ENCODE measurements around the gene GRK5.
"Not testable (repeated sequence)": the region's sequence is repeated elsewhere in the genome, so short reads cannot be mapped to it uniquely, and the experiment has no call there.

Gene GRK5

GRCh38 chr10:119449760-119450461 lies 242.5 kb downstream of the GRK5 start:
- no peak for DNase-seq

GRCh38 chr10:119450606-119451299 lies 243.4 kb downstream of the GRK5 start:
- DNase-seq: no peak

DNA sequence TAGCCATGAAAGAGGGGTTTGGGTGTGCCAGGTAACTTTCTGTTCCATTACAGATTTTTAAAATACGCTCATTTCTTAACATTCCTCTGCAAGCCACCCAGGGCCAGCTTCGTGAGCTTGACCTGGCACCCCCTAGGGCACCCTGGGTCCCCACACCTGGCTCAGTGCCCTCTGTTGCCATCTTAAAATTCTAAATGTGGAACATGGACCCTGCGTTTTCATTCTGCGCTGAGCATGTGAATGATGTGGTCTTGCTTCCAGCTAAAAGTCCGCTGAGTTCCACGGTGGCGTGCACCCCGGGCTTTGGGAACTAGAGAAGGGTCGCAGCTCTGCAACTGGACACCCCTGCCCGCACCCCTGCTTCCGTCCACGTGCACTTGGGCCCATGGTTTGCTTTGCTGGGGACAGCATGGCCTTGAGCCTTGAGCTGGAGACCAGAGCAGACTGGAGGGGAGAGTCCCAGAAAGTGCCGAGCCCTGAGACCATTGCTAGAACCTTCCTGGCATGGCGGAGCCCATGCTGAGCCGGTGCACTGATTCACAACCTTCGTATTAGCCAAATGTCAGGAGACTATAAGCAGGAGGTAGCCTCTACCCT lies 244.0 kb downstream of the GRK5 start:
- DNase-seq: no peak

DNA sequence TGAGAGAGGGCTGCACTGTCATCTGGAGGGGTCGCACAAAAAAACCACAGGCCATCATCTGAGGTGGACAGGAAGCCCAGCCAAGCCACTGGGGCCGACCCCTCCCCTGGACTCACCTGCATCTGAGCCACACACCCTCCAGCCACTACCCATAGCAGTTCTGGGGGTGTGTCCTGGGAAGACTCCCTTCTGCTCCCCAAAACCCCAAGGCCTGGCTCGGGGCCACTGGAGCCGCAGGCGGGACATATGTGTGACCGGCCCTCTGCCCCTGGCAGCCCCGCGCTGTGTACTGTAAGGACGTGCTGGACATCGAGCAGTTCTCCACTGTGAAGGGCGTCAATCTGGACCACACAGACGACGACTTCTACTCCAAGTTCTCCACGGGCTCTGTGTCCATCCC lies 245.0 kb downstream of the GRK5 start:
- no peak for DNase-seq

DNA sequence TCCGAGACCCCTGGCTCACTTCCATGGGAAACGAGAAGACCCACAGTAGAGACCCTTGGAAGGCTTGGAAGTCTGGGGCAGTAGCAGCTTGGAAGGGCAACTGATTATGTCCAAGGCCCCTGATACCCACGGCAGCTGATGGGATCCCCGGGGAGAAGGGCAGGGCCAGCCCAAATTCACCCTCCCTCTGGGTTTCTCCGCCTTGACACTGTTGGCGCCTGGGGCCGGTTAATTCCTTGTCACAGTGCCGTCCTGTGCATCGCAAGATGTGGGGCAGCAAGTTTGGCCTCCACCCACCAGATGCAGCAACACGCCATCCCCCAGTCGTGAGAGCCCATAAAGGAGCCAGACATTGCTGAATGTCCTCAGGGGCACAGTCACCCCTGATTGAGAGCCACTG lies 245.9 kb downstream of the GRK5 start:
- no peak for DNase-seq

GRCh38 chr10:119454316-119454715 lies 246.9 kb downstream of the GRK5 start:
- DNase-seq: no peak

- DNase-seq: no peak
Observed at GRCh38 chr10:119454990-119455389, 247.6 kb downstream of the GRK5 start.

- DNase-seq: no peak
Observed at GRCh38 chr10:119455609-119456434, 248.5 kb downstream of the GRK5 start.

DNA sequence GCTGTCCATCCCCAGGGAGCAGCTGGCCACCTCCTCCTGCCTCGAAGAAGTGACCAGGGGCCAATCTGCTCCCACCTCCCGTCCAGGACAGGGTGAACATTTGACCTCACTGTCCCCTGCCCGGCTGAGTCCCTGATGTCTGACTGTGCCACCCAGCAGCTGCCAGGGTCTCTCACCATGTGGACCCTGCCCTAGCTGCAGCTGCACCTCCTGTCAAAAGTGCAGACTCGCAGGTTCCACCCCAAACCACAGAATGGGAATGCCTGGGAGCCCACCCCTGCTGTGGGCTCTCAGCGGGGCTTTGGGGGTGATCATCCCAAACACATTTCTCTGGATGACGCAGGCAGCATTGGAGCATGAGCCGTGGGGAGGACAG lies 249.1 kb downstream of the GRK5 start:
- no peak for DNase-seq

- no peak for DNase-seq
Observed at GRCh38 chr10:119457966-119458766, 250.8 kb downstream of the GRK5 start.

DNA sequence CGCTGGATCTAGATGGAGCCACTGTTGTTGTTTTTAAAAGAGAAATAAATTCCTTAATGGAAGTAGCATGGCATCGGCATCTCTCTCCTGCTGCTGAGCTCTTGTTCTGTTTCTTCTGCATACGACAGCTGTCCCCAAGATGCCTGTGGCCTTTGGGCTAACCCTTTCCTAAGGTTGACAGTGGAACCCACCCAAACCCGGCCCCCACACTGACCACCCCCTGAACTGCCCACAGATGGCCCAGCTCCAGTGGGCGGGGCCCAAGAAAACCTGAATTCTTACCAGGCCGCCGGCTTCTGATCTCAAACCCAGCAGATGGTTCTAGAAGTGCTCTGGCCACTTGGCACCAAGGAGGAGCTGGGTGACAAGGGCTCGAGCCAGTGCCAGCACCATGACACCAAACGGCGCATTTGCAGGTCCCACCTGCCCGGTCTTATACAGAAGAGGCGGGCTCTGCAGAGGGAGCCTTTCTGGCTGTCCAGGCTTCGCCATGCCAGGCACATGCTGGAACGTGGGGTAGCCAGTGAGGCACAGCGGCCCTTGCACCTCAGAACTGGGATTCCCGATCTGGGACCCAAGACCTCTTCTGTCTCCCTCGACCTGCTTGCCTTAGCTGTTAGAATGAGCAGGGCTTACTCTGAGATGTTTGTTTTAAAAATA lies 252.4 kb downstream of the GRK5 start:
- DNase-seq: no peak

- DNase-seq: no peak
Observed at GRCh38 chr10:119460369-119461195, 253.2 kb downstream of the GRK5 start.

GRCh38 chr10:119461380-119461779 lies 254.0 kb downstream of the GRK5 start:
- no peak for DNase-seq

DNA sequence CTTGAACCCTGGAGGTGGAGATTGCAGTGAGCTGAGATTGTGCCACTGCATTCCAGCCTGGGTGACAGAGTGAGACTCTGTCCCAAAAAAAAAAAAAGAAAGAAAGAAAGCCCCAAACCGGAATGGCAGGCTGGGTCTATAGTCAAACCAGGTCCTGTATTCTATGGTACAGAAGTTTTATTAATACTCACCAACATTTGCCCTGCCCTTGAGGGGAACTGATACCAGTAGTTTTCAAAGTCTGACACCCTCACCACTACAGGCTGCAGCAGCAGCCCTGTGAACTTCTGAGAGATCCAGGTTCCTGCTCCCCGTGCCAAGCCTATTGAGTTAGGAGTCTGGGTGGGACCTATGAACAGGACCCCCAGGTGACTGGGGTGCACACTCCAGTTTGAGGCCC lies 254.6 kb downstream of the GRK5 start:
- DNase-seq: no peak

GRCh38 chr10:119462773-119463172 lies 255.4 kb downstream of the GRK5 start:
- no peak for DNase-seq

DNA sequence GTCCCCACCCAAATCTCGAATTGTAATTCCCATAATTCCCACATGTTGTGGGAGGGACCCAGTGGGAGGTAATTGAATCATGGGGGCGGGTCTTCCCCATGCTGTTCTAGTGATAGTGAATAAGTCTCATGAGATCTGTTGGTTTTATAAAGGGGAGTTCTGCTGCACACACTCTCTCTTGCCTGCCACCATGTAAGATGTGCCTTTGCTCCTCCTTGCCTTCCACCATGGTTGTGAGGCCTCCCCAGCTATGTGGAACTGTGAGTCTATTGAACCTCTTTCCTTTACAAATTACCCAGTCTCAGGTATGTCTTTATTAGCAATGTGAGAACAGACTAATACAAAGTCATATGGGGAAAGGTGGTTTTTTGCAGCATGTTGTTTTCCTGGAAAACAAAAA lies 255.8 kb downstream of the GRK5 start:
- not testable (repeated sequence) for DNase-seq

GRCh38 chr10:119465085-119465484 lies 257.7 kb downstream of the GRK5 start:
- no peak for DNase-seq

- DNase-seq: no peak
Observed at GRCh38 chr10:119466076-119466475, 258.7 kb downstream of the GRK5 start.

GRCh38 chr10:119466655-119467054 lies 259.3 kb downstream of the GRK5 start:
- peak; percentile 9 for DNase-seq

- DNase-seq: no peak
Observed at GRCh38 chr10:119468542-119469324, 261.4 kb downstream of the GRK5 start.
